HG02870 (cell line): ENCODE results near the gene HTR5A.

ENCODE experiments used
- ATAC-seq: cut with Tn5 transposase; IDR thresholded peaks from one replicate; pipeline ENCODE4 v1.9.1; 2021; ENCODE audit warnings: mild to moderate bottlenecking, moderate library complexity; ENCODE audit not compliant: unreplicated experiment

Gene HTR5A

DNA sequence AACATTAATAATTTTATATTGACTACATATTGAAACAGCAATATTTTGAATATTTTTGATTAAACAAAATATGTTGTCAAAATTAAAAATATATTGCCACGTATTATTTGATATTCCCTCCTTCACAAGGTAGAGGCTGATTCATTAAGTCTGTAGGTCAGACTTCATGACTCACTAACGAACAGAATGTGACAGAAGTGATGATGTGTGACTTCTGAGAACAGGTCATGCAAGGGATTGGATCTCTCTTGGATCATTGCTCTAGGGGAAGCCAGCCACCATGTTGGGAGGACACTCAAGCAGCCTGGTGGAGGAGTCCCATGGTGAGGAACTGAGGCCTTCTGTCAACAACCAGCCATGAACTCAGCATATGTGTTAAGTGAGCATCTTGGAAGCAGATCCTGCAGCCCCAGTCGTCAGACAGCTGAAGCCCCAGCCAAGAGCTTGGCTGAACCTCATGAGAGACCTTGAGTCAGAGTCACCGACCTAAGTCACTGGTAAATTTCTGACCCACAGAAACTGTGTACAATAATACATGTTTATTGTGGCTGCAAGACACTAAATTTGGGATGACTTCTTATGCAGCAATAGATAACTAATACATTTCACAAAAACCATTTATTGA, 66.6 kb downstream of the HTR5A start:
- ATAC-seq, result no peak
